GM21423 (cell line): ENCODE results near the gene RPS6KA2.
A peak's percentile ranks its signal among the peaks of the same experiment; 100 is the strongest.

Experiments used
- ATAC-seq: cut with Tn5 transposase; IDR thresholded peaks from one replicate; pipeline ENCODE4 v1.9.1; 2021; ENCODE audit warnings: mild to moderate bottlenecking, moderate library complexity; ENCODE audit not compliant: unreplicated experiment

RPS6KA2 gene

GRCh38 chr6:166627033-166627874, at the start of gene RPS6KA2:
RPS6KA2 (minus strand) TSS chr6:166627251; CDS start chr6:166627019, 232 bp downstream.
- peak; percentile 85 for ATAC-seq

- no peak for ATAC-seq
These were observed 49.3 kb upstream of the RPS6KA2 start for GRCh38 chr6:166676270-166676860.

- no peak for ATAC-seq
These were observed 48.7 kb upstream of the RPS6KA2 start for GRCh38 chr6:166675736-166676135.

- no peak for ATAC-seq
These were observed 46.3 kb upstream of the RPS6KA2 start for GRCh38 chr6:166673309-166673708.

GRCh38 chr6:166672624-166673206, 45.7 kb upstream of the RPS6KA2 start:
- no peak for ATAC-seq

GRCh38 chr6:166672146-166672545, 45.1 kb upstream of the RPS6KA2 start:
- ATAC-seq, result no peak

GRCh38 chr6:166671434-166672081, 44.5 kb upstream of the RPS6KA2 start:
- ATAC-seq, result no peak

- ATAC-seq, result no peak
These were observed 43.8 kb upstream of the RPS6KA2 start for GRCh38 chr6:166670894-166671293.

GRCh38 chr6:166670013-166670412, 43.0 kb upstream of the RPS6KA2 start:
- ATAC-seq, result no peak

- ATAC-seq, result no peak
These were observed 41.0 kb upstream of the RPS6KA2 start for GRCh38 chr6:166667796-166668610.

GRCh38 chr6:166664135-166664534, 37.1 kb upstream of the RPS6KA2 start:
- ATAC-seq, result no peak

GRCh38 chr6:166663568-166663967, 36.5 kb upstream of the RPS6KA2 start:
- ATAC-seq, result no peak

- no peak for ATAC-seq
These were observed 35.6 kb upstream of the RPS6KA2 start for GRCh38 chr6:166662690-166663089.

GRCh38 chr6:166661327-166662085, 34.5 kb upstream of the RPS6KA2 start:
- ATAC-seq, result no peak

- ATAC-seq, result no peak
These were observed 33.2 kb upstream of the RPS6KA2 start for GRCh38 chr6:166660157-166660688.

GRCh38 chr6:166659581-166659980, 32.5 kb upstream of the RPS6KA2 start:
- ATAC-seq, result no peak

- no peak for ATAC-seq
These were observed 31.7 kb upstream of the RPS6KA2 start for GRCh38 chr6:166658792-166659150.

GRCh38 chr6:166658115-166658791, 31.2 kb upstream of the RPS6KA2 start:
- ATAC-seq, result no peak

- no peak for ATAC-seq
These were observed 30.5 kb upstream of the RPS6KA2 start for GRCh38 chr6:166657531-166657930.
